Adrenal gland (tissue), 5 donors: Measurements from ENCODE around the gene IMPG1.

ENCODE experiments used
- CTCF ChIP-seq, 6 experiments: fragments of 450-650 bp in 4 of 6; fragments of 200-600 bp in 2 of 6; sonication (generic) in 1 of 6; IDR thresholded peaks; 1 replicate in 5 of 6; 2 replicates in 1 of 6; pipeline versions ENCODE4 v1.5.1 to v1.8.0; 2016 to 2021; ENCODE audit warnings: antibody characterized with exemption in 6 of 6, mild to moderate bottlenecking in 2 of 6, moderate library complexity in 1 of 6
- POLR2A ChIP-seq, 2 donors: fragments of 450-650 bp; IDR thresholded peaks; one replicate each; pipeline ENCODE4 v1.6.1; 2017; ENCODE audit warnings: antibody characterized with exemption in 2 of 2, mild to moderate bottlenecking in 2 of 2, moderate library complexity in 1 of 2
- donor health status: DM: no; HTN: no; CAD: no.

- TF ChIP-seq CTCF (IDR thresholded peaks at IDR 0.05): peak; percentile 59 to 81 (median 74)
- no peak for TF ChIP-seq POLR2A (IDR thresholded peaks at IDR 0.05)
These were observed 179.2 kb downstream of the IMPG1 start for GRCh38 chr6:75893058-75893775.
